A673 (cell line): ENCODE results near the gene CD74.

Experiments
- CTCF ChIP-seq: fragments of 300-800, 200-600 bp; sonication (generic); conservative IDR thresholded peaks from 2 replicates; pipeline ENCODE4 v1.5.1; 2017; ENCODE audit warnings: low read depth, mild to moderate bottlenecking, antibody characterized with exemption, low read length, moderate library complexity, mixed read lengths
- EZH2 ChIP-seq: fragments of 200-600 bp; sonication (generic); IDR thresholded peaks from 2 replicates; pipeline ENCODE4 v1.6.1; 2017; ENCODE audit warnings: borderline replicate concordance, low read depth, mild to moderate bottlenecking, mixed read lengths, antibody characterized with exemption, low read length; ENCODE audit not compliant: poor library complexity, severe bottlenecking

DNA sequence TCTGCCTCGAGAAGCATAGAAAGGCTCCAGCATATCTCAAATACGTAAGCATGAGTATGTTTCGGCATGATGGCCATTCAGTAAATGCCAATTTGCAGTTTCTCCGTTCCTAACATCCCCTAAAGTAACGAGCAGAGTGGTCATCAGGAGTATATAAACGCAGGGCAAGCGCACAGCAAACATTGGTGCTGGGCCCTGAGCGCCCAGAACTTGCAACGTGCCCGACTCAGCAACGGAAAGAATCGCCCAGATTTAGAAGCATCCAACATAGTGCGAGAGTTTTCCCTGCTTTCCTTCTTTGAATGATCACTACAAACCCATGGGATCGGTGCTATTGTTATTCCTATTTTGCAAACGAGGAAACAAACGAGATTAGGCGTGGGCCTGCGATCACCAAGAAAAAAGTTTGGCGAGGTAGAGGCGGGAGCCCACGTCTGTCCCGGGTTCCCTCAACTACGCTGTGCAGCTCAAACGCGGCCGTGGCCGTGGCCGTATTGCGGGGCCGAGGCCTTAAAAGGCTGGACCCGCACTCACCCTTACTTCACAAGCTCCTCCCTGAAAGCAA is 36.3 kb upstream of the CD74 start:
- TF ChIP-seq CTCF: no peak
- TF ChIP-seq EZH2: no peak
